DND-41 (cell line): ENCODE results near the gene GPR107.

Source experiments
- ATAC-seq: fragments of 200-7000 bp; cut with Tn5 transposase; 3 replicates; pipeline ENCODE4 v1.9.1; 2021; ENCODE audit warnings: low read depth; ENCODE audit not compliant: insufficient read depth
- DNase-seq: peaks from one replicate; pipeline ENCODE4 v3.0.0-alpha.2; 2020
- H2AFZ ChIP-seq: 2 replicates; pipeline ENCODE4 v1.6.0; 2012; ENCODE audit warnings: low read depth, low read length
- H3K27ac ChIP-seq: 2 replicates; pipeline ENCODE4 v1.5.1; 2012; ENCODE audit warnings: low read length, inconsistent platforms
- H3K27me3 ChIP-seq: fragments of 200-600 bp; sonication (generic); 2 replicates; pipeline ENCODE4 v1.6.0; 2012; ENCODE audit warnings: low read length, mild to moderate bottlenecking, inconsistent platforms; ENCODE audit not compliant: insufficient read depth, poor library complexity
- H3K36me3 ChIP-seq: 2 replicates; pipeline ENCODE4 v1.5.1; 2012; ENCODE audit warnings: low read length, inconsistent platforms; ENCODE audit not compliant: insufficient read depth
- H3K4me1 ChIP-seq: 2 replicates; pipeline ENCODE4 v1.5.1; 2012; ENCODE audit warnings: mild to moderate bottlenecking, low read length; ENCODE audit not compliant: insufficient read depth
- H3K4me2 ChIP-seq: 2 replicates; pipeline ENCODE4 v1.6.0; 2012; ENCODE audit warnings: mild to moderate bottlenecking, moderate library complexity, low read length, inconsistent platforms; ENCODE audit not compliant: insufficient read depth
- H3K4me3 ChIP-seq, 2 experiments: fragments of 200-600 bp in 1 of 2; shearing (Covaris generic) in 1 of 2; 2 replicates each; pipeline ENCODE4 v1.5.1; 2012 to 2016; ENCODE audit warnings: inconsistent platforms in 2 of 2, low read length in 2 of 2, mild to moderate bottlenecking in 2 of 2, low read depth in 1 of 2, moderate library complexity in 1 of 2
- H3K79me2 ChIP-seq: 2 replicates; pipeline ENCODE4 v1.6.0; 2012; ENCODE audit warnings: low read length, inconsistent platforms; ENCODE audit not compliant: insufficient read depth
- H3K9ac ChIP-seq: 2 replicates; pipeline ENCODE4 v1.6.0; 2012; ENCODE audit warnings: low read depth, mild to moderate bottlenecking, inconsistent platforms, low read length, moderate library complexity
- H3K9me3 ChIP-seq: 2 replicates; pipeline ENCODE4 v1.5.1; 2012; ENCODE audit warnings: low read length, moderate library complexity, mild to moderate bottlenecking, inconsistent platforms; ENCODE audit not compliant: insufficient read depth, severe bottlenecking
- H4K20me1 ChIP-seq: 2 replicates; pipeline ENCODE4 v1.6.0; 2012; ENCODE audit warnings: low read length; ENCODE audit not compliant: insufficient read depth
- EZH2 ChIP-seq: IDR thresholded peaks from 3 replicates; pipeline ENCODE4 v1.6.1; 2012; ENCODE audit warnings: borderline replicate concordance, low read depth, mild to moderate bottlenecking, moderate library complexity, low read length, inconsistent platforms; ENCODE audit not compliant: severe bottlenecking
- TF ChIP-seq, protein P1 (sequence below): IDR thresholded peaks from 2 replicates; pipeline ENCODE4 v1.5.1; 2012; ENCODE audit warnings: borderline replicate concordance, low read length, moderate library complexity, mild to moderate bottlenecking; ENCODE audit not compliant: poor library complexity, severe bottlenecking; ENCODE audit errors: extremely low read depth

Gene GPR107

DNA sequence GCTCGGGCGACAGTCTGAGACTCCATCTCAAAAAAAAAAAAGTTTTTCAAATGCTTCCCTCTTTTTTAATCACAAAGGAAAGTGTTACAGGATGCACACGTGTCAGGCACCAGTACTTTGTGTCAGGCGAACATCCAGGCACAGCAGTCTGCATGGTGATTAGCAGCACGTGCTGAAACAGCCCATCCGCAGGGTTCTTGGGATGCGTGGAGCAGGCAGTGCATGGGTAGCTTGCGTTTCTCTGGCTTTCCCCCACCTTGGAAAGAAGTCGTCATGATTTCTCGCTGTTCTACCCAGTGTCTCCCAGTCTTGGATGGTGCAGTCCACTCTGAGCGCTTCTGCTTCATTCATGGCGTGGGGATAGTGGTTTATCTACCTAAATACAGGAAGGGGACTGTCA is 35.4 kb downstream of the GPR107 start:
- H3K27ac ChIP-seq = no peak overlapping the region
- ATAC-seq (no peak), DNase-seq (no peak)
- no peak overlapping the region for H2AFZ ChIP-seq
- no peak overlapping the region for H3K4me3 ChIP-seq
- peaks cover 53% of the 10 kb centered on the region for H3K36me3 ChIP-seq
- H3K4me2 ChIP-seq = no peak overlapping the region
- no peaks in the 10 kb centered on the region for H3K79me2 ChIP-seq
- H3K9ac ChIP-seq = no peak overlapping the region
- H4K20me1 ChIP-seq = no peaks in the 10 kb centered on the region
- H3K27me3 ChIP-seq = no peaks in the 10 kb centered on the region
- H3K9me3 ChIP-seq = no peaks in the 10 kb centered on the region
- 0 out of 2 replicates have a peak, but pooled peaks cover 4% of the 10 kb centered on the region for H3K4me1 ChIP-seq
- TF ChIP-seq, protein P1, sequence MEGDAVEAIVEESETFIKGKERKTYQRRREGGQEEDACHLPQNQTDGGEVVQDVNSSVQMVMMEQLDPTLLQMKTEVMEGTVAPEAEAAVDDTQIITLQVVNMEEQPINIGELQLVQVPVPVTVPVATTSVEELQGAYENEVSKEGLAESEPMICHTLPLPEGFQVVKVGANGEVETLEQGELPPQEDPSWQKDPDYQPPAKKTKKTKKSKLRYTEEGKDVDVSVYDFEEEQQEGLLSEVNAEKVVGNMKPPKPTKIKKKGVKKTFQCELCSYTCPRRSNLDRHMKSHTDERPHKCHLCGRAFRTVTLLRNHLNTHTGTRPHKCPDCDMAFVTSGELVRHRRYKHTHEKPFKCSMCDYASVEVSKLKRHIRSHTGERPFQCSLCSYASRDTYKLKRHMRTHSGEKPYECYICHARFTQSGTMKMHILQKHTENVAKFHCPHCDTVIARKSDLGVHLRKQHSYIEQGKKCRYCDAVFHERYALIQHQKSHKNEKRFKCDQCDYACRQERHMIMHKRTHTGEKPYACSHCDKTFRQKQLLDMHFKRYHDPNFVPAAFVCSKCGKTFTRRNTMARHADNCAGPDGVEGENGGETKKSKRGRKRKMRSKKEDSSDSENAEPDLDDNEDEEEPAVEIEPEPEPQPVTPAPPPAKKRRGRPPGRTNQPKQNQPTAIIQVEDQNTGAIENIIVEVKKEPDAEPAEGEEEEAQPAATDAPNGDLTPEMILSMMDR = no peak
- no peak for TF ChIP-seq EZH2

DNA sequence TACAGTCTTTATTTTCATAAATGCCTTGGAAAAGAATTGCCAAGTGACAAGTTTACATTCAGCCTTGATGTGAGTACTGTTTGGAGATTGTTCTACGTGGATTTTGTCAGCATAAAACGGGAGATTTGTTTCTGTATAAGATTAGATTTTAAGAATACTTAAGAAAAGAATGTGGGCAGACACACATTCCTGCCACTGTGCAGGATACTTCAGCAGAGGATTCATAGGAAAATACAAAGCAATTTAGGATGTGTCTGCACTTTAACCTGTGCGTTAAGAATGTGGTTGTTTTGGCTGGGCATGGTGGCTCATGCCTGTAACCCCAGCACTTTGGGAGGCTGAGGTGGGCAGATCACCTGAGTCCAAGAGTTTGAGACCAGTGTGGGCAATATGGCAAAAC is 37.2 kb downstream of the GPR107 start:
- no peaks in the 10 kb centered on the region for H4K20me1 ChIP-seq
- H3K4me1 ChIP-seq = 0 out of 2 replicates have a peak, but pooled peaks cover 4% of the 10 kb centered on the region
- TF ChIP-seq, protein P1 = no peak
- no peak for TF ChIP-seq EZH2
- H3K9ac ChIP-seq = no peak overlapping the region
- no peak overlapping the region for H3K27ac ChIP-seq
- no peaks in the 10 kb centered on the region for H3K9me3 ChIP-seq
- no peak for ATAC-seq
- H3K4me2 ChIP-seq = no peak overlapping the region
- H3K79me2 ChIP-seq = no peaks in the 10 kb centered on the region
- no peak overlapping the region for H2AFZ ChIP-seq
- H3K4me3 ChIP-seq = no peak overlapping the region
- H3K27me3 ChIP-seq = no peaks in the 10 kb centered on the region
- peaks cover 58% of the 10 kb centered on the region for H3K36me3 ChIP-seq
- DNase-seq = no peak

GRCh38 chr9:130092910-130093309 is 39.2 kb downstream of the GPR107 start:
- DNase-seq (peak; percentile 14), ATAC-seq (peak; percentile 58; the same call in 2 of the 3 replicates)
- 0 out of 2 replicates have a peak, but pooled peaks cover 4% of the 10 kb centered on the region for H3K4me1 ChIP-seq
- no peaks in the 10 kb centered on the region for H3K79me2 ChIP-seq
- no peak for TF ChIP-seq EZH2
- TF ChIP-seq, protein P1 = no peak
- no peak overlapping the region for H3K4me2 ChIP-seq
- no peaks in the 10 kb centered on the region for H4K20me1 ChIP-seq
- H3K9ac ChIP-seq = no peak overlapping the region
- no peak overlapping the region for H2AFZ ChIP-seq
- no peaks in the 10 kb centered on the region for H3K9me3 ChIP-seq
- peaks cover 60% of the 10 kb centered on the region for H3K36me3 ChIP-seq
- H3K4me3 ChIP-seq = no peak overlapping the region
- H3K27me3 ChIP-seq = no peaks in the 10 kb centered on the region
- no peak overlapping the region; the same call in 1 of the 2 replicates for H3K27ac ChIP-seq

GRCh38 chr9:130095872-130096271 is 42.2 kb downstream of the GPR107 start:
- DNase-seq (no peak), ATAC-seq (no peak)
- Histone ChIP-seq H3K4me2 (no peak overlapping the region), H3K4me1 (0 out of 2 replicates have a peak, but pooled peaks cover 4% of the 10 kb centered on the region), H3K36me3 (peaks cover 62% of the 10 kb centered on the region), H4K20me1 (no peaks in the 10 kb centered on the region), H3K4me3 (no peak overlapping the region), H3K9me3 (no peaks in the 10 kb centered on the region), H3K27ac (no peak overlapping the region), H3K27me3 (no peaks in the 10 kb centered on the region), H3K9ac (no peak overlapping the region), H3K79me2 (no peaks in the 10 kb centered on the region), H2AFZ (no peak overlapping the region)
- no peak for TF ChIP-seq EZH2
- TF ChIP-seq, protein P1 = no peak
